ENCODE data around the gene COL24A1.
A peak's percentile ranks its signal among the peaks of the same experiment; 100 is the strongest.
"Not testable (repeated sequence)": the region's sequence is repeated elsewhere in the genome, so short reads cannot be mapped to it uniquely, and the experiment has no call there.

The COL24A1 gene

GRCh38 chr1:85801520-85801919 lies 355.1 kb downstream of the COL24A1 start:
- ATAC-seq (no peak), DNase-seq (no peak)

GRCh38 chr1:85799737-85800136 lies 356.8 kb downstream of the COL24A1 start:
- DNase-seq (no peak), ATAC-seq (no peak)

GRCh38 chr1:85798419-85798818 lies 358.2 kb downstream of the COL24A1 start:
- DNase-seq: no peak
- no peak for ATAC-seq

DNA sequence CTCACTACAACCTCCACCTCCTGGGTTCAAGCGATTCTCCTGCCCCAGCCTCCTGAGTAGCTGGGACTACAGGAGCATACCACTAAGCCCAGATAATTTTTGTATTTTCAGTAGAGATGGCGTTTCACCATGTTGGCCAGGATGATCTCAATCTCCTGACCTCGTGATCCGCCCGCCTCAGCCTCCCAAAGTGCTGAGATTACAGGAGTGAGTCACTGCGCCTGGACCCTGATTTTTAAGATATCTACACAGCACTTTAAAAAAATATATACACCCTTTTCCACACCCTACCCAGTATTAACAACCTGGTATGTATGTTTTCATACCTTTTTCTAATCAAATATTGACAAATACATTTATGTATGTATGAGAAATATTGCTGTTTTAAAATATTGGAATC lies 379.6 kb downstream of the COL24A1 start:
- not testable (repeated sequence) for ATAC-seq, DNase-seq

- ATAC-seq (no peak), DNase-seq (no peak)
Observed at GRCh38 chr1:85762804-85763203, 393.8 kb downstream of the COL24A1 start.

- no peak for DNase-seq
- no peak for ATAC-seq
Observed at GRCh38 chr1:85756864-85757263, 399.7 kb downstream of the COL24A1 start.

GRCh38 chr1:85748120-85748519 lies 408.5 kb downstream of the COL24A1 start:
- no peak for DNase-seq
- ATAC-seq: no peak

DNA sequence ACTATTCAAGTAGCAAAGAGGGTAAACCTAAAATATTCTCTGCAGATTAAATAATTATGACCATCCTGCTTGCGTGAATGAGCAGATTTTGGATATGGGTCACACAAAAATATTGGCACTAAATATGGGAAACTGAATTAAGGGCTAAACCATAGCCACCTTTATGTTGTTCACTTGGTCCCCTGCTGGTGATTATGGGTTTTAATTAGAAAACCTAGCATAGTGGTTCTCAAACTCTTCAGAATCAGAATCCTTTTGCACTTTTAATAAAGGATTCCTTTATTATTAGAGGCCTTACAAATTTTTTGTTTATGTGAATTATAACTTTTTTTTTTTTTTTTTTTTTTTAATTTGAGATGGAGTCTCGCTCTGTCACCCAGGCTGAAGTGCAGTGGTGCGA lies 409.8 kb downstream of the COL24A1 start:
- DNase-seq (no peak), ATAC-seq (no peak)

GRCh38 chr1:85743814-85744213 lies 412.8 kb downstream of the COL24A1 start:
- DNase-seq (no peak), ATAC-seq (no peak)

DNA sequence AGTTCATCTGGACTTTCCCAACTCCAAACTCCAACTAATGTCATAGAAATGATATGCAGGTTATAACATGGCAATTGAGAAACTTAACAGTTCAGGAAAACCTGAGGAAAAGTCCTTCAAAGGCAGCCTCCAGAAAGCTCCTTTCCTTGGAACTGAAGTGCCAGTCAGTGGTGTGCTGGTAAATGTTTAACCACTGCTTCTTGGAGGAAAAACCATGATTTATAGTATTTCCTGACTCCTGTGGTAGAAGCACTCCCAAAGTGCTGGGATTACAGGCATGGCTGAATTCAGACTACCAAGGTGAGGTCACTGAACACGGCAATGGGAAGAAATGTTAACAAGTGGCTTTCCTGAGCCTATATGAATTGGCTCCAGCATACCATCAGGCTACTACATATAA lies 421.6 kb downstream of the COL24A1 start:
- ATAC-seq (no peak), DNase-seq (no peak)

GRCh38 chr1:85718678-85719340 lies 437.8 kb downstream of the COL24A1 start:
- ATAC-seq: no peak
- DNase-seq: no peak

DNA sequence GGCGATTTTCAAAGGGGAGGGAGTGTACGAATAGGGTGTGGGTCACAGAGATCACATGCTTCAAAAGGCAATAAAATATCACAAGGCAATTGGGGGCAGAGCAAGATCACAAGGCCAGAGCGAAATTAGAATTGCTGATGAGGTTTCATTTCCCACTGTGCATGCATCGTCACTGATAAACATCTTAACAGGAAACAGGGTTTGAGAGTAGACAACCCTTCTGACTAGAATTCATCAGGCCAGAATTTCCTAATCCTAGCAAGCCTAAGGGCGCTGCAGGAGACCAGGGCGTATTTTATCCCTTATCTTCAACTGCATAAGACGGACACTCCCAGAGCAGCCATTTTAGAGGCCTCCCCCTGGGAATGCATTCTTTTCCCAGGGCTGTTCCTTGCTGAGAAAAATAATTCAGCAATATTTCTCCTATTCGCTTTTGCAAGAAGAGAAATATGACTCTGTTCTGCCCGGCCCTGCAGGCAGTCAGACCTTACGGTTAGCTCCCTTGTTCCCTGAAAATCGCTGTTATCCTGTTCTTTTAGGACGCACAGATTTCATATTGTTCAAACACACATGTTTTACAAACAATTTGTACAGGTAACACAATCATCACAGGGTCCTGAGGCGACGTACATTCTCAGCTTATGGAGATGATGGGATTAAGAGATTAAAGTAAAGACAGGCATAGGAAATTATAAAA lies 442.0 kb downstream of the COL24A1 start:
- not testable (repeated sequence) for DNase-seq, ATAC-seq

GRCh38 chr1:85708829-85709227 lies 447.7 kb downstream of the COL24A1 start:
- no peak for ATAC-seq
- no peak for DNase-seq

- peak; percentile 81 for DNase-seq
- ATAC-seq: peak; percentile 97
Observed at GRCh38 chr1:85707990-85708828, 448.4 kb downstream of the COL24A1 start, which contains the start of gene ZNHIT6. Gene ZNHIT6 (minus strand): TSS chr1:85708433. CDS start chr1:85708284, 149 bp downstream.

DNA sequence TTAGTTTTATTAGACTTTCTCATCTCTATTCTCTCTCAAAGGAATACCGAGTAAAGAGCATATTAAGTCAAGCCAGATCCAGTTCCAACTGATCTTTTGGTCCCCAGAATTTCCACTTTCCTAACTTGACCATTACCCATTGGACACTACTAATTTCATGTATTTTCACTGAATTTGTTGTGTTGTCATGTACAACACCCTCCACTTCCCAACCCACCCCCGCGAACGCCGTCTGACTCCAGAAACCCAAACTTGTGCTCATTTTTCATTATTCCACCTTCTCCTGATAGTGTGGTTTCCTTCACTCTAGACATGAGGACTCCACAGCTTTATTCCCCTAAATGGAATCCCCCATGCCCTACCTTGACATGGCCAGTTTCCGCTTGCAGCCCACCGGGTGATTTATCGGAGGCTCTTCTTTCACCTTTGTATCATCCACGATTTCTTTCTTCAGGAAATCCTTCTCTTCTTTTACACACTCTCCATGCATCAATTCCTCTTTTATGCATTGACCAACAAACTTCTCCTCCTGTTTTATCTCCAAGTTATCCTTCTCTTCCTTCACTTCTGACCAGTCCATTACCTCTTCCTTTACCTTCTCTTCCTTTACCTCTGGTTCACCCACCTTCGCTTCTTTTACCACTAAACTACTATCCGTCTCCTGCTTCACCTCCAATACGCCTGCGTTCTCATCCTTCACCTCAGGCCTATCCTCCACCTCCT lies 449.1 kb downstream of the COL24A1 start:
- no peak for DNase-seq
- ATAC-seq: peak; percentile 22

- ATAC-seq (no peak), DNase-seq (no peak)
Observed at GRCh38 chr1:85705940-85706339, 450.6 kb downstream of the COL24A1 start.

GRCh38 chr1:85700422-85700821 lies 456.1 kb downstream of the COL24A1 start:
- DNase-seq (no peak), ATAC-seq (no peak)

- DNase-seq (no peak), ATAC-seq (no peak)
Observed at GRCh38 chr1:85697895-85698294, 458.7 kb downstream of the COL24A1 start.

GRCh38 chr1:85692730-85693314 lies 463.8 kb downstream of the COL24A1 start:
- no peak for ATAC-seq

DNA sequence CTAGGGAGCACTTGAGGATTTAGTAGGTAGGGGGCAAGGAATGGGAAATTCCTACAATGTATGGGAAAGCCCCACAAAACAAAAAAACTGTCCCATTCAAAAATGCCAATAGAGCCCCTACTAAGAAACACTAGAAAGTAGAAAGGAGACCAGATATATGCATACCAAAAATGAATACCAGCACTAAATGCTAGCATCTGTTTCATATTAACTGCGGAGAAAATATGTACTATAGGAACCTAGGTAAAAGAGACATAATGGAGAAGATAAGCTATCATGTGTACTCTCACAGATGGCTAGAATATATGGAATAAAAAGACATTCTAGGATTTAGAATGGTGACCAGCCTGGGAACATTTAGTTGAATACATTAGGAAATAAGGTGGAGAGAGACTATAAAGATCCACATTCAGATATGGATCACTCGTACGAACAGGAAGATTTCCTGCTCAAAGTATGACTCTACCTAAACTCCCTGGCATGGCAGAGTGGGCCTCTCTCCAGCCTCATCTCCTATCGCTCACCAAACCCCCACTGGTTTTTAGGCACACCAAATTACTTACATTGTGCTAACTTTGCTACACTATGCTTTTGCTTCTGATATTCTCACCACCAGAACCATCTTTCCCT lies 466.7 kb downstream of the COL24A1 start:
- DNase-seq (no peak), ATAC-seq (no peak)

More at GRCh38 chr1:85692730-85693314, 463.8 kb downstream of the COL24A1 start:
- DNase-seq: no peak

All from stimulated activated naive CD8-positive, alpha-beta T cell treated with anti-CD3 and anti-CD28 coated beads, Interleukin-15, Interleukin-2, amounts not matched to agents 100 U/mL and 50 U/mL, for 24 hours (primary cell).